Astrocyte of the hippocampus (primary cell): Measurements from ENCODE around the gene CFAP97D2.

Experiments
- DNase-seq: peaks from one replicate; pipeline ENCODE4 v3.0.0; 2011; ENCODE audit warnings: low read depth, low spot score

CFAP97D2 gene

GRCh38 chr13:114199954-114200353 lies 20.9 kb downstream of the CFAP97D2 start:
- no peak for DNase-seq

- DNase-seq = peak; percentile 22
These were observed 21.4 kb downstream of the CFAP97D2 start for GRCh38 chr13:114200399-114200911.

- no peak for DNase-seq
These were observed 23.5 kb downstream of the CFAP97D2 start for GRCh38 chr13:114202581-114202980.

- no peak for DNase-seq
These were observed 24.5 kb downstream of the CFAP97D2 start for GRCh38 chr13:114203536-114203935.

- no peak for DNase-seq
These were observed 25.8 kb downstream of the CFAP97D2 start for GRCh38 chr13:114204894-114205293.

GRCh38 chr13:114208134-114208533 lies 29.1 kb downstream of the CFAP97D2 start:
- no peak for DNase-seq

GRCh38 chr13:114211446-114212157 lies 32.5 kb downstream of the CFAP97D2 start:
- DNase-seq = no peak

GRCh38 chr13:114212158-114212495 lies 33.1 kb downstream of the CFAP97D2 start:
- peak; percentile 18 for DNase-seq

GRCh38 chr13:114213980-114214379 lies 34.9 kb downstream of the CFAP97D2 start:
- DNase-seq = no peak

GRCh38 chr13:114219392-114219791 lies 40.3 kb downstream of the CFAP97D2 start:
- no peak for DNase-seq

GRCh38 chr13:114222461-114222968 lies 43.5 kb downstream of the CFAP97D2 start:
- DNase-seq = no peak

GRCh38 chr13:114224201-114224600 lies 45.1 kb downstream of the CFAP97D2 start:
- no peak for DNase-seq

- DNase-seq = no peak
These were observed 46.6 kb downstream of the CFAP97D2 start for GRCh38 chr13:114225610-114226009.

GRCh38 chr13:114226088-114226487 lies 47.0 kb downstream of the CFAP97D2 start:
- no peak for DNase-seq

- DNase-seq = peak; percentile 91
These were observed 47.8 kb downstream of the CFAP97D2 start for GRCh38 chr13:114226699-114227323.

- DNase-seq = no peak
These were observed 48.5 kb downstream of the CFAP97D2 start for GRCh38 chr13:114227528-114227927.

GRCh38 chr13:114228176-114228575 lies 49.1 kb downstream of the CFAP97D2 start:
- DNase-seq = no peak

GRCh38 chr13:114229506-114229905 lies 50.4 kb downstream of the CFAP97D2 start:
- DNase-seq = peak; percentile 62

- peak; percentile 28 for DNase-seq
These were observed 51.1 kb downstream of the CFAP97D2 start for GRCh38 chr13:114230117-114230516.

GRCh38 chr13:114230575-114230974 lies 51.5 kb downstream of the CFAP97D2 start:
- DNase-seq = no peak

- DNase-seq = no peak
These were observed 52.8 kb downstream of the CFAP97D2 start for GRCh38 chr13:114231886-114232285.

GRCh38 chr13:114234266-114234644 lies 55.2 kb downstream of the CFAP97D2 start:
- DNase-seq = no peak
